SK-N-SH (cell line): ENCODE measurements around the gene DMRTA2. TPM values are rescaled to one million over a fixed set of nuclear protein-coding genes. Genes with fewer than 3 reads are reported as not detected.

ENCODE experiments used
- CTCF ChIA-PET: fragments of 300-600, 350-600 bp; formaldehyde crosslinking; extraction: SDS; loops from one replicate; lab custom pipeline; 2021; lab: Yijun Ruan, JAX
- POLR2A ChIA-PET: fragments of 350-600 bp; sonication (Branson Sonifier 250); formaldehyde crosslinking; extraction: SDS; loops from one replicate; lab custom pipeline; 2020; ENCODE audit warnings: antibody characterized with exemption, inconsistent platforms; lab: Yijun Ruan, JAX
- DNase-seq: peaks from one replicate; pipeline ENCODE4 v3.0.0; 2012
- H2AFZ ChIP-seq: fragments of 200-600 bp; sonication (generic); 2 replicates; pipeline ENCODE4 v1.8.1; 2016; ENCODE audit warnings: antibody characterized with exemption, mild to moderate bottlenecking, low read depth
- H3F3A ChIP-seq: fragments of 200-600 bp; sonication (generic); replicated peaks from 2 replicates; pipeline ENCODE3; 2016; ENCODE audit warnings: antibody characterized with exemption, mild to moderate bottlenecking; ENCODE audit not compliant: insufficient read depth
- H3K27ac ChIP-seq, 2 experiments: fragments of 200-500 bp in 1 of 2; fragments of 200-600 bp in 1 of 2; sonication (Bioruptor generic) in 1 of 2; sonication (generic), shearing (Covaris generic) in 1 of 2; 2 replicates each; pipeline versions ENCODE4 v1.5.1 to v1.6.1; 2014 to 2016; ENCODE audit warnings: low read depth in 2 of 2, inconsistent platforms in 1 of 2, low read length in 1 of 2, mild to moderate bottlenecking in 1 of 2, mixed read lengths in 1 of 2
- H3K27me3 ChIP-seq: fragments of 200-600 bp; sonication (generic), shearing (Covaris generic); 2 replicates; pipeline ENCODE4 v1.6.1; 2016; ENCODE audit warnings: mixed run types; ENCODE audit not compliant: insufficient read depth
- H3K36me3 ChIP-seq, 2 experiments: fragments of 200-500 bp in 1 of 2; fragments of 200-600 bp in 1 of 2; sonication (Bioruptor generic) in 1 of 2; sonication (generic) in 1 of 2; replicated peaks in 1 of 2; 2 replicates each; pipeline versions ENCODE3 to v1.5.1; 2014 to 2016; ENCODE audit warnings: low read length in 1 of 2, mild to moderate bottlenecking in 1 of 2; ENCODE audit not compliant: insufficient read depth in 2 of 2, control insufficient read depth in 1 of 2
- H3K4me1 ChIP-seq, 2 experiments: fragments of 200-500 bp in 1 of 2; fragments of 200-600 bp in 1 of 2; sonication (Bioruptor generic) in 1 of 2; sonication (generic), shearing (Covaris generic) in 1 of 2; 2 replicates each; pipeline versions ENCODE4 v1.5.1 to v1.6.1; 2014 to 2016; ENCODE audit warnings: low read depth in 1 of 2, low read length in 1 of 2, mixed run types in 1 of 2; ENCODE audit not compliant: insufficient read depth in 2 of 2, control insufficient read depth in 1 of 2
- H3K4me2 ChIP-seq: fragments of 200-600 bp; sonication (generic), shearing (Covaris generic); 2 replicates; pipeline ENCODE4 v1.6.1; 2017; ENCODE audit warnings: mixed run types
- H3K4me3 ChIP-seq, 2 experiments: fragments of 200-500 bp in 1 of 2; fragments of 200-600 bp in 1 of 2; sonication (Bioruptor generic) in 1 of 2; sonication (generic), shearing (Covaris generic) in 1 of 2; 2 replicates each; pipeline versions ENCODE4 v1.5.1 to v1.8.1; 2014 to 2016; ENCODE audit warnings: low read depth in 2 of 2, inconsistent platforms in 1 of 2, low read length in 1 of 2, mild to moderate bottlenecking in 1 of 2, mixed read lengths in 1 of 2, moderate library complexity in 1 of 2
- H3K79me2 ChIP-seq: fragments of 200-600 bp; sonication (generic); 2 replicates; pipeline ENCODE4 v1.8.1; 2017; ENCODE audit warnings: mild to moderate bottlenecking; ENCODE audit not compliant: insufficient read depth
- H3K9ac ChIP-seq: fragments of 200-600 bp; sonication (generic); 2 replicates; pipeline ENCODE4 v1.6.1; 2017; ENCODE audit warnings: mixed run types
- H3K9me2 ChIP-seq: fragments of 200-600 bp; sonication (generic); 2 replicates; pipeline ENCODE4 v1.6.1; 2017; ENCODE audit warnings: mixed run types
- H3K9me3 ChIP-seq: fragments of 200-600 bp; sonication (generic); 2 replicates; pipeline ENCODE4 v1.6.1; 2017; ENCODE audit warnings: mixed run types, mild to moderate bottlenecking, moderate library complexity
- H4K20me1 ChIP-seq: fragments of 200-600 bp; sonication (generic); 2 replicates; pipeline ENCODE4 v1.6.1; 2017; ENCODE audit warnings: mild to moderate bottlenecking, mixed run types; ENCODE audit not compliant: insufficient read depth
- CHD2 ChIP-seq: fragments of 150-350 bp; IDR thresholded peaks from 2 replicates; pipeline ENCODE4 v1.6.1; 2018; ENCODE audit warnings: low read length; ENCODE audit not compliant: partially characterized antibody
- EP300 ChIP-seq, 2 experiments: IDR thresholded peaks; 2 replicates each; pipeline versions ENCODE4 v1.4.0 to v1.6.1; 2012; ENCODE audit warnings: borderline replicate concordance in 1 of 2, low read depth in 1 of 2, low read length in 1 of 2
- FOSL2 ChIP-seq: IDR thresholded peaks from 2 replicates; pipeline ENCODE4 v1.4.0; 2012; ENCODE audit warnings: low read depth, mild to moderate bottlenecking, moderate library complexity, borderline replicate concordance
- FOXM1 ChIP-seq: IDR thresholded peaks from 2 replicates; pipeline ENCODE4 v1.4.0; 2012; ENCODE audit warnings: low read depth, mild to moderate bottlenecking
- IRF3 ChIP-seq: fragments of 150-350 bp; IDR thresholded peaks from 2 replicates; pipeline ENCODE4 v1.6.1; 2016; ENCODE audit warnings: mild to moderate bottlenecking, low read depth, low read length
- MXI1 ChIP-seq: IDR thresholded peaks from 2 replicates; pipeline ENCODE4 v1.6.1; 2012; ENCODE audit warnings: mild to moderate bottlenecking, low read depth, low read length, improper control_type of control experiment
- NRF1 ChIP-seq: IDR thresholded peaks from 2 replicates; pipeline ENCODE4 v1.6.1; 2012; ENCODE audit warnings: low read depth, mild to moderate bottlenecking, low read length
- RAD21 ChIP-seq: IDR thresholded peaks from 2 replicates; pipeline ENCODE4 v1.6.1; 2012; ENCODE audit warnings: mild to moderate bottlenecking, low read length
- TAF1 ChIP-seq: IDR thresholded peaks from 2 replicates; pipeline ENCODE4 v1.6.1; 2012; ENCODE audit warnings: low read depth, mild to moderate bottlenecking, low read length, moderate library complexity, borderline replicate concordance
- TEAD4 ChIP-seq: IDR thresholded peaks from 2 replicates; pipeline ENCODE4 v1.4.0; 2012; ENCODE audit warnings: mild to moderate bottlenecking, borderline replicate concordance; ENCODE audit not compliant: insufficient read depth
- YY1 ChIP-seq: IDR thresholded peaks from 2 replicates; pipeline ENCODE4 v1.4.0; 2012; ENCODE audit warnings: low read depth, mild to moderate bottlenecking
- WGBS: methylation state at CpG from one replicate; pipeline ENCODE4 v1.1.6; 2017; ENCODE audit warnings: low lambda C conversion rate; 5-methylcytosine and 5-hydroxymethylcytosine counted together
- polyA plus RNA-seq, 3 experiments: library from polyadenylated mRNA; depleted of rRNA; stranded (reverse); fragments of >200 nt; gene quantifications; 2 replicates each; pipeline ENCODE4 v1.2.3, GENCODE V29; 2012
- TF ChIP-seq, protein P1 (sequence below): fragments of 200-600 bp; sonication (generic); IDR thresholded peaks from 2 replicates; pipeline ENCODE4 v1.6.1; 2017; ENCODE audit warnings: antibody characterized with exemption, mild to moderate bottlenecking, moderate library complexity

The DMRTA2 gene
- polyA plus RNA-seq, 1 of the 3 experiments (the other 2 are of a cell fraction), result 0.02 TPM

- Histone ChIP-seq H4K20me1 (peaks cover 8% of the 10 kb centered on the region; the same call in 1 of the 2 replicates), H3F3A (peaks cover 2% of the 10 kb centered on the region), H3K36me3 (no peaks in the 10 kb centered on the region), H3K27ac (no peak overlapping the region), H3K79me2 (no peaks in the 10 kb centered on the region), H3K4me2 (no peak overlapping the region), H3K9ac (no peak overlapping the region), H3K9me2 (no peaks in the 10 kb centered on the region), H3K9me3 (no peaks in the 10 kb centered on the region), H3K4me3 (no peak overlapping the region), H2AFZ (no peak overlapping the region), H3K27me3 (peaks cover 78% of the 10 kb centered on the region), H3K4me1 (peaks cover 0 to 11% of the 10 kb centered on the region in 2 experiments; a peak in 1 of 4 replicates)
- 11% methylated on average over 11 of the region's 56 CpGs for WGBS
- ChIA-PET POLR2A (no interaction called here), CTCF (interaction anchor here (0.6 to 3.5 kb wide), 4 partner anchors 8 to 288 kb away, joined by 3 to 17 read pairs (median 4); partner anchors contain the start of gene DMRTA2)
- TF ChIP-seq NRF1, result no peak
- TF ChIP-seq, protein P1, sequence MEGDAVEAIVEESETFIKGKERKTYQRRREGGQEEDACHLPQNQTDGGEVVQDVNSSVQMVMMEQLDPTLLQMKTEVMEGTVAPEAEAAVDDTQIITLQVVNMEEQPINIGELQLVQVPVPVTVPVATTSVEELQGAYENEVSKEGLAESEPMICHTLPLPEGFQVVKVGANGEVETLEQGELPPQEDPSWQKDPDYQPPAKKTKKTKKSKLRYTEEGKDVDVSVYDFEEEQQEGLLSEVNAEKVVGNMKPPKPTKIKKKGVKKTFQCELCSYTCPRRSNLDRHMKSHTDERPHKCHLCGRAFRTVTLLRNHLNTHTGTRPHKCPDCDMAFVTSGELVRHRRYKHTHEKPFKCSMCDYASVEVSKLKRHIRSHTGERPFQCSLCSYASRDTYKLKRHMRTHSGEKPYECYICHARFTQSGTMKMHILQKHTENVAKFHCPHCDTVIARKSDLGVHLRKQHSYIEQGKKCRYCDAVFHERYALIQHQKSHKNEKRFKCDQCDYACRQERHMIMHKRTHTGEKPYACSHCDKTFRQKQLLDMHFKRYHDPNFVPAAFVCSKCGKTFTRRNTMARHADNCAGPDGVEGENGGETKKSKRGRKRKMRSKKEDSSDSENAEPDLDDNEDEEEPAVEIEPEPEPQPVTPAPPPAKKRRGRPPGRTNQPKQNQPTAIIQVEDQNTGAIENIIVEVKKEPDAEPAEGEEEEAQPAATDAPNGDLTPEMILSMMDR, result 0 out of 2 replicates have a peak, but pooled peaks have one; percentile 8
- peak; percentile 70 for DNase-seq
Observed at GRCh38 chr1:50415235-50416149, 7.8 kb downstream of the DMRTA2 start.

- Histone ChIP-seq H3F3A (peaks cover 2% of the 10 kb centered on the region), H4K20me1 (0 out of 2 replicates have a peak, but pooled peaks cover 3% of the 10 kb centered on the region), H3K27me3 (peaks cover 71% of the 10 kb centered on the region), H3K4me2 (no peak overlapping the region), H3K9ac (no peak overlapping the region), H2AFZ (no peak overlapping the region), H3K36me3 (no peaks in the 10 kb centered on the region), H3K27ac (no peak overlapping the region), H3K9me3 (no peaks in the 10 kb centered on the region), H3K79me2 (no peaks in the 10 kb centered on the region), H3K4me1 (peaks cover 0 to 11% of the 10 kb centered on the region in 2 experiments; a peak in 1 of 4 replicates), H3K9me2 (no peaks in the 10 kb centered on the region), H3K4me3 (no peak overlapping the region)
- TF ChIP-seq EP300 (IDR thresholded peaks at IDR 0.05; ENCODE audit: borderline replicate concordance in 1 of 2, low read depth in 1 of 2, low read length in 1 of 2) (no peak), MXI1 (no peak), NRF1 (no peak)
- ChIA-PET POLR2A (no interaction called here), CTCF (interaction anchor here (1.6 to 3.5 kb wide), 2 partner anchors 9 to 289 kb away, joined by 4 to 17 read pairs; partner anchors contain the start of gene DMRTA2)
- no peak for DNase-seq
- WGBS, result 53% methylated on average over 5 of the region's 7 CpGs
Observed at GRCh38 chr1:50414853-50415234, 8.4 kb downstream of the DMRTA2 start.

GRCh38 chr1:50412813-50413476 is 10.3 kb downstream of the DMRTA2 start:
- 69% methylated on average over 1 of the region's 1 CpG for WGBS
- Histone ChIP-seq H3K27ac (no peak overlapping the region), H3K4me2 (no peak overlapping the region), H3K4me3 (no peak overlapping the region), H3F3A (peaks cover 2% of the 10 kb centered on the region), H2AFZ (no peak overlapping the region), H3K9me2 (no peaks in the 10 kb centered on the region), H3K4me1 (peaks cover 0 to 3% of the 10 kb centered on the region in 2 experiments; a peak in 1 of 4 replicates), H3K79me2 (no peaks in the 10 kb centered on the region), H3K9ac (no peak overlapping the region), H3K27me3 (peaks cover 55% of the 10 kb centered on the region), H3K36me3 (no peaks in the 10 kb centered on the region), H4K20me1 (no peaks in the 10 kb centered on the region), H3K9me3 (no peaks in the 10 kb centered on the region)
- ChIA-PET CTCF (interaction anchor here (3.5 kb wide), 1 partner anchor 11 kb away, joined by 17 read pairs; the partner anchor contains the start of gene DMRTA2), POLR2A (no interaction called here)
- DNase-seq, result no peak
- no peak for TF ChIP-seq MXI1
- TF ChIP-seq CHD2, result no peak
- no peak for TF ChIP-seq RAD21
- TF ChIP-seq YY1, result no peak
- TF ChIP-seq FOSL2, result no peak
- TF ChIP-seq, protein P1, result no peak
- no peak for TF ChIP-seq TAF1
- TF ChIP-seq IRF3, result no peak
- TF ChIP-seq FOXM1, result no peak
- no peak for TF ChIP-seq TEAD4
